ENCODE measurements around the gene MYH11. TPM values are rescaled to one million over a fixed set of nuclear protein-coding genes. Genes with fewer than 3 reads are reported as not detected.

MYH11 gene
- total and polyA plus RNA-seq, 10 of the 15 experiments (the other 5 are each of a cell fraction or from before 2014, with no cell fraction given), result 0.01 to 1.9 (median 0.13) TPM; not detected in 1

GRCh38 chr16:15833541-15833940, 23.3 kb downstream of the MYH11 start (continued):
- no peak for TF ChIP-seq PML (IDR thresholded peaks at IDR 0.05; ENCODE audit: low read length)
- no peak for TF ChIP-seq SREBF1 (IDR thresholded peaks at IDR 0.05; ENCODE audit: low read length)
- no peak for TF ChIP-seq BHLHE40 (IDR thresholded peaks at IDR 0.05; ENCODE audit: borderline replicate concordance in 1 of 2, low read depth in 2 of 2, low read length in 1 of 2)
- no peak for TF ChIP-seq POLR2AphosphoS5 (IDR thresholded peaks at IDR 0.05; ENCODE audit: low read length)
- no peak for TF ChIP-seq SMC3 (IDR thresholded peaks at IDR 0.05; ENCODE audit: borderline replicate concordance, low read length)
- no peak for TF ChIP-seq CHD1 (IDR thresholded peaks at IDR 0.05; ENCODE audit: low read depth, low read length)
- no peak for TF ChIP-seq NFIC (IDR thresholded peaks at IDR 0.05; ENCODE audit: low read depth, low read length)

- H3K36me3 ChIP-seq (ENCODE audit: control insufficient read depth in 2 of 2, insufficient read depth in 2 of 2, low read length in 1 of 2), result no peaks in the 10 kb centered on the region
- H3K27me3 ChIP-seq (replicated peaks in 1 of 2; ENCODE audit: control insufficient read depth in 2 of 2, insufficient read depth in 2 of 2, low read length in 1 of 2), result no peaks in the 10 kb centered on the region
- H3K27ac ChIP-seq (ENCODE audit: control insufficient read depth, insufficient read depth), result no peak overlapping the region
- TF ChIP-seq NR2C1 (IDR thresholded peaks at IDR 0.05) (no peak), ESRRA (IDR thresholded peaks at IDR 0.05; ENCODE audit: low read length) (no peak), PBX3 (IDR thresholded peaks at IDR 0.05; ENCODE audit: insufficient replicate concordance, low read depth, low read length) (no peak), STAT3 (IDR thresholded peaks at IDR 0.05; ENCODE audit: low read depth, low read length) (no peak), SMAD5 (IDR thresholded peaks at IDR 0.05; ENCODE audit: low read depth) (no peak), ZNF592 (IDR thresholded peaks at IDR 0.05) (no peak), CHD2 (IDR thresholded peaks at IDR 0.05; ENCODE audit: borderline replicate concordance, low read depth, low read length) (no peak), ZNF24 (IDR thresholded peaks at IDR 0.05) (no peak), E2F8 (IDR thresholded peaks at IDR 0.05; ENCODE audit: low read depth, partially characterized antibody) (no peak), RFX5 (IDR thresholded peaks at IDR 0.05; ENCODE audit: low read depth, low read length) (no peak)
- 51% methylated on average over 6 of the region's 6 CpGs for WGBS (ENCODE audit: insufficient coverage, insufficient replicate concordance, low lambda C conversion rate, missing lambda C conversion rate)
- intact Hi-C loops (cut with micrococcal nuclease; ENCODE audit: unreplicated experiment) (no loop called here), in situ Hi-C loops (cut with MboI) (no loop called here)
- no peak for ATAC-seq
- H3K9ac ChIP-seq (ENCODE audit: control insufficient read depth, insufficient read depth, low read length), result no peak overlapping the region
- ChIA-PET RAD21 (ENCODE audit: unreplicated experiment) (no interaction called here), POLR2A (no interaction called here), CTCF (no interaction called here), SMC1A (ENCODE audit: uncharacterized antibody, unreplicated experiment) (no interaction called here)
- H3K9me3 ChIP-seq (replicated peaks; ENCODE audit: control insufficient read depth, insufficient read depth, low read length), result no peaks in the 10 kb centered on the region
- no peak overlapping the region for H2AFZ ChIP-seq (ENCODE audit: control insufficient read depth, low read depth, low read length)
- peaks cover 5% of the 10 kb centered on the region; the same call in 1 of the 2 replicates for H3K4me1 ChIP-seq (ENCODE audit: control insufficient read depth, insufficient read depth, low read length)
- FAIRE-seq, result no peak
- H3K79me2 ChIP-seq (ENCODE audit: control insufficient read depth, insufficient read depth, low read length), result no peaks in the 10 kb centered on the region
- H3K4me3 ChIP-seq, result no peak overlapping the region
- DNase-seq (ENCODE audit: low read depth, low spot score), result no peak
- H3K4me2 ChIP-seq (ENCODE audit: control insufficient read depth, insufficient read depth), result no peak overlapping the region
- BruUV-seq (replicated peaks), result no TSS peak
- H4K20me1 ChIP-seq (ENCODE audit: control insufficient read depth, insufficient read depth), result no peaks in the 10 kb centered on the region
Measured at GRCh38 chr16:15832241-15832640, 24.6 kb downstream of the MYH11 start.
